ENCODE measurements around the gene CLDN4.

DNA sequence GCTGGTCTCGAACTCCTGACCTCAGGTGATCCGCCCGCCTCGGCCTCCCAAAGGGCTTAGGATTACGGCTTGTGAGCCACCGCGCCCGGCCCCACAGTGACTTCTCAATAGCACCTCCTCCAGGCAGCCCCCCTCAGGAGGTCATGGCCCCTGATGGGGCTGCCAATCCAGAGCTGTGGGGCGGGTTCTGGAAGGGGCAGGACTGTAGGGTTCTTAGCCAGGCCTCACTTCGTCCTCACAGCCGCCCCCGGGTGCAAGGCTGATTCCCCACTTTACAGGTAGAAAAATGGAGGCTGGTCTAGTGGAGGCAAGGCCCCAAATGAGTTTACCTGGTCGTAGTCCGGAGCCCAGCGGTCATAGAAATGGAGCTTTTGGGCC, 10.9 kb downstream of the CLDN4 start:
- TF ChIP-seq, protein P1, sequence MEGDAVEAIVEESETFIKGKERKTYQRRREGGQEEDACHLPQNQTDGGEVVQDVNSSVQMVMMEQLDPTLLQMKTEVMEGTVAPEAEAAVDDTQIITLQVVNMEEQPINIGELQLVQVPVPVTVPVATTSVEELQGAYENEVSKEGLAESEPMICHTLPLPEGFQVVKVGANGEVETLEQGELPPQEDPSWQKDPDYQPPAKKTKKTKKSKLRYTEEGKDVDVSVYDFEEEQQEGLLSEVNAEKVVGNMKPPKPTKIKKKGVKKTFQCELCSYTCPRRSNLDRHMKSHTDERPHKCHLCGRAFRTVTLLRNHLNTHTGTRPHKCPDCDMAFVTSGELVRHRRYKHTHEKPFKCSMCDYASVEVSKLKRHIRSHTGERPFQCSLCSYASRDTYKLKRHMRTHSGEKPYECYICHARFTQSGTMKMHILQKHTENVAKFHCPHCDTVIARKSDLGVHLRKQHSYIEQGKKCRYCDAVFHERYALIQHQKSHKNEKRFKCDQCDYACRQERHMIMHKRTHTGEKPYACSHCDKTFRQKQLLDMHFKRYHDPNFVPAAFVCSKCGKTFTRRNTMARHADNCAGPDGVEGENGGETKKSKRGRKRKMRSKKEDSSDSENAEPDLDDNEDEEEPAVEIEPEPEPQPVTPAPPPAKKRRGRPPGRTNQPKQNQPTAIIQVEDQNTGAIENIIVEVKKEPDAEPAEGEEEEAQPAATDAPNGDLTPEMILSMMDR (IDR thresholded peaks at IDR 0.05; ENCODE audit: low read depth, low read length, poor library complexity, severe bottlenecking), result no peak
- no peak for TF ChIP-seq EZH2phosphoT487 (IDR thresholded peaks at IDR 0.05; ENCODE audit: borderline replicate concordance, low read length)

Data from DOHH2 (cell line).